ACC112 (cell line): ENCODE results near the gene MAP3K9.

Source experiments
- H2AFZ ChIP-seq: fragments of 200-600 bp; sonication (generic); one replicate; pipeline ENCODE4 v1.6.0; 2017; ENCODE audit warnings: antibody characterized with exemption, low read length; ENCODE audit not compliant: unreplicated experiment
- H3K27ac ChIP-seq: fragments of 200-600 bp; sonication (generic); 2 replicates; pipeline ENCODE4 v1.5.1; 2014; ENCODE audit warnings: low read depth, mild to moderate bottlenecking, antibody characterized with exemption, low read length, moderate library complexity
- H3K27me3 ChIP-seq: fragments of 200-600 bp; sonication (generic); 2 replicates; pipeline ENCODE4 v1.6.1; 2014; ENCODE audit warnings: mild to moderate bottlenecking, antibody characterized with exemption, low read length, moderate library complexity, mixed read lengths; ENCODE audit not compliant: insufficient read depth
- H3K36me3 ChIP-seq: fragments of 200-600 bp; sonication (generic); 2 replicates; pipeline ENCODE4 v1.6.1; 2016; ENCODE audit warnings: mild to moderate bottlenecking, antibody characterized with exemption, low read length, moderate library complexity, mixed read lengths; ENCODE audit not compliant: insufficient read depth
- H3K4me1 ChIP-seq: fragments of 200-600 bp; sonication (generic); one replicate; pipeline ENCODE4 v1.6.1; 2016; ENCODE audit warnings: low read length, mixed read lengths; ENCODE audit not compliant: insufficient read depth, unreplicated experiment, control insufficient read depth
- H3K4me3 ChIP-seq: fragments of 200-600 bp; sonication (generic); 2 replicates; pipeline ENCODE4 v1.5.1; 2014; ENCODE audit warnings: mild to moderate bottlenecking, low read depth, low read length
- H3K79me2 ChIP-seq: fragments of 200-600 bp; sonication (generic); one replicate; pipeline ENCODE4 v1.6.0; 2016; ENCODE audit warnings: low read length; ENCODE audit not compliant: control insufficient read depth, unreplicated experiment, insufficient read depth

MAP3K9 gene

DNA sequence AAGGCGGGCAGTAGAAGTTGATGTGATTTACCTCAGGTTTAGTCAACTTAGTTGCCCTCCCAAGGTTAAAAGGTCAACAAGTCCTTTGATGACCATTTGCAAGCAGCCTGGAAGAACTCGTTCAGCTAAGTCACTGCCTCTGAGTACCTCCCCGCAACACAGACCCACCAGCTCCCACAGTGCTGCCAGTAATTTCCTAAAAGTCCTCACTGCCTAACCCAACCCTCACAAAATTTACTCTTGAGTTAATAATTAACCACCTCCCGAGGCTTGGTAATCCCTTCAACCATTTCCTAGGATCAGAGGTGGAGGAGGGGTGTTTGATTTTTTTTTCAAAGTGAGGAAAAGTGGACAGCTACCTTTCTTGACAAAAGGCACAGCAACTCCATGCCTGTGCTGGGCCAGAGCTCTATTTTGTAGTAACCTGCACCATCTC, 55.8 kb downstream of the MAP3K9 start:
- H3K4me3 ChIP-seq = no peak overlapping the region
- no peaks in the 10 kb centered on the region for H3K36me3 ChIP-seq
- no peaks in the 10 kb centered on the region for H3K79me2 ChIP-seq
- no peak overlapping the region for H2AFZ ChIP-seq
- no peak overlapping the region for H3K27ac ChIP-seq
- no peaks in the 10 kb centered on the region for H3K4me1 ChIP-seq
- peaks cover 48% of the 10 kb centered on the region for H3K27me3 ChIP-seq

DNA sequence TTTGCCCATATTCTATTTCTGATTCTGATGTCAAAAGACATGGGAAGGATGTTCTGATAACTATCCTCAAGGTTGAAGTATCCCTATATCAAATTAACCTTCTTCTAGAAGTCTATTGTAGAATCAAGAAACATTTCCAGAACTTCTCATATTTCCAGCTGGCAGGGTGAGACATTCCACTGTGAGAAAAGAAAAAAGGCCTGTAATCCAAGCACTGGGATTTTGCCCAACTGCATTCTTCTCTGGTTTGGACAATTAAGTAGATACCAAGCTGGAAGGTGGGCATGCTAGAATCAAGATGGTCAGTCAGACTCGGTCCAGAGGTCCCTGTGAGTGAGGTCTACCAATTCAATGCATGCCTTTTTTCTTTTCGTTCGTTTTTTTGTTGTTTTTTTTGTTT, 60.9 kb downstream of the MAP3K9 start:
- H3K36me3 ChIP-seq = no peaks in the 10 kb centered on the region
- no peak overlapping the region for H3K4me3 ChIP-seq
- no peak overlapping the region for H2AFZ ChIP-seq
- no peaks in the 10 kb centered on the region for H3K4me1 ChIP-seq
- H3K79me2 ChIP-seq = no peaks in the 10 kb centered on the region
- no peak overlapping the region for H3K27ac ChIP-seq
- H3K27me3 ChIP-seq = peaks cover 40% of the 10 kb centered on the region

DNA sequence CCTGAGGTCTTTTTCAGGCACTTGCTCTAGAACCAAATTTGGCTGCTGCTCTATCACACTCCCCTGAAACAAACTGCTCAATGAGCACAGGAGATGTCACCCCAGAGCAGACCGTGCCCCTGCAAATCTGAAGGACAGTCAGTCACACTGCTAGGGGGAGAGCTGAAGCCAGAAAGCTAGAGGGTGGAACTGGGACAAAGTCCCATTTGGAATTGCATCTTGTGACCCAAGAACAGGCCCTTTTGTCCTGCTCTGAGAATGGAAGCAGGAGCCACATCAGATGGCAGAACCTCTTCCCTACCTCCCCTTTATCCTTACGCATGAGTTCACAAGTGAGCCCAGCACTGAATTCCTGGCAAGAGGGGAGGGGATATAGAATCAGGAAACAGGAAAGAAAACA, 64.7 kb downstream of the MAP3K9 start:
- Histone ChIP-seq H2AFZ (no peak overlapping the region), H3K4me3 (no peak overlapping the region), H3K4me1 (no peaks in the 10 kb centered on the region), H3K36me3 (no peaks in the 10 kb centered on the region), H3K27ac (no peak overlapping the region), H3K27me3 (peaks cover 35% of the 10 kb centered on the region; the same call in 1 of the 2 replicates), H3K79me2 (no peaks in the 10 kb centered on the region)

DNA sequence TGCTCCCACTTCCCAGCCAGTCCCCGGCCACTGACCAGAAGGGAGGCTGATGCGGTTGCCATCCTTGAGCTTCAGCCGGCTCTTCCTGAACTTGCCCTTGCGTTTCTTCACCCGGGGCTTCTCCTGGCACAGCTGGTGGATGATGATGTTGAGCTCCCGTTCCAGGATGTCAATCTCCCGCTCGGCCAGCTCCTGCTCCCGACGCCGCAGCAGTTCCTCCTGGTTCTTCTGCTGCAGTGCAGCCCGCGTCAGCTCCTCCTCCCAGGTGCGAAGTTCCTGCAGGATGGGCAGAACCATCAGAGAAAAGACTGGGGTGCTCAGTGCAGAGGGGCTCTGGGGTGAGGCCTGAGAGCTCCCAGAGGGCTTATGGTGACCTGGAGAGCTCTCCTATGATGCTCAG, 67.0 kb downstream of the MAP3K9 start:
- Histone ChIP-seq H3K27me3 (peaks cover 37% of the 10 kb centered on the region; the same call in 1 of the 2 replicates), H3K4me3 (no peak overlapping the region), H3K27ac (no peak overlapping the region), H2AFZ (no peak overlapping the region), H3K79me2 (no peaks in the 10 kb centered on the region), H3K36me3 (no peaks in the 10 kb centered on the region), H3K4me1 (no peaks in the 10 kb centered on the region)

DNA sequence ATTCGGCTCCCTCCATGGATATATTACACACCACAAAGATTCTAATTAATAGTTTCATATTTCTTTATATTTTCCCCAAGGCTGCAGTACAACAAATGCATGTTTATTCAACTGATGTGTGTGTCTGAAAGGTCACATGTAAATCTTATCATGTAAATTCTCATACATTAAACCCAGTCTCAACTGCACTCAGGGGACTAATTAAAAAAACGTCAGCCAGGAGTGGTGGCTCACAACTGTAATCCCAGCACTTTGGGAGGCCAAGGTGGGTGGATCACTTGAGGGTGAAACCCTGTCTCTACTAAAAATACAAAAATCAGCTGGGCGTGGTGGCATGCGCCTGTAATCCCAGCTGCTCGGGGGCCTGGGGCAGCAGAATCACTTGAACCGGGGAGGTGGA, 67.8 kb downstream of the MAP3K9 start:
- Histone ChIP-seq H2AFZ (no peak overlapping the region), H3K27me3 (peaks cover 37% of the 10 kb centered on the region), H3K36me3 (no peaks in the 10 kb centered on the region), H3K79me2 (no peaks in the 10 kb centered on the region), H3K4me1 (no peaks in the 10 kb centered on the region), H3K4me3 (no peak overlapping the region), H3K27ac (no peak overlapping the region)

DNA sequence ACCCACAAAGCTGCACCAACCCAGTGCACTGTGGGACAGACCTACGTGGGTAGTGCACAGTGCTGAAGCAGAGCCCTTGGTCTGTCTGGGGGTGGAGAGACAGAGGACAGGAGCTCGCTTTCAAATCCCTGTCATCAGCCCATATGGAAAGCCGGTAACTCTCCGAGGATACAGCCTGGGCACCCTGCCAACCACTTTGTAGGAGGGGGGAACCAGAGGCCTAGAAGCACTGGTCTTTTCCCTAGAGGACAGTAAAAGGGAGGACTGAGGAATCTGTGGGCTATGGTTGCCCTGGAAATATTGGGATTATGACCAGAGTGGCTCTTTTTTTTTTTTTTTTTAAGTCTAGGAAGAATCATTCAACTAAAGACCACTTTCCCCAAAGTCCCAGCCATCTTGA, 74.3 kb downstream of the MAP3K9 start:
- no peak overlapping the region for H2AFZ ChIP-seq
- H3K36me3 ChIP-seq = no peaks in the 10 kb centered on the region
- no peak overlapping the region for H3K27ac ChIP-seq
- H3K27me3 ChIP-seq = peaks cover 18% of the 10 kb centered on the region
- H3K4me3 ChIP-seq = no peak overlapping the region
- H3K4me1 ChIP-seq = no peaks in the 10 kb centered on the region
- no peaks in the 10 kb centered on the region for H3K79me2 ChIP-seq

DNA sequence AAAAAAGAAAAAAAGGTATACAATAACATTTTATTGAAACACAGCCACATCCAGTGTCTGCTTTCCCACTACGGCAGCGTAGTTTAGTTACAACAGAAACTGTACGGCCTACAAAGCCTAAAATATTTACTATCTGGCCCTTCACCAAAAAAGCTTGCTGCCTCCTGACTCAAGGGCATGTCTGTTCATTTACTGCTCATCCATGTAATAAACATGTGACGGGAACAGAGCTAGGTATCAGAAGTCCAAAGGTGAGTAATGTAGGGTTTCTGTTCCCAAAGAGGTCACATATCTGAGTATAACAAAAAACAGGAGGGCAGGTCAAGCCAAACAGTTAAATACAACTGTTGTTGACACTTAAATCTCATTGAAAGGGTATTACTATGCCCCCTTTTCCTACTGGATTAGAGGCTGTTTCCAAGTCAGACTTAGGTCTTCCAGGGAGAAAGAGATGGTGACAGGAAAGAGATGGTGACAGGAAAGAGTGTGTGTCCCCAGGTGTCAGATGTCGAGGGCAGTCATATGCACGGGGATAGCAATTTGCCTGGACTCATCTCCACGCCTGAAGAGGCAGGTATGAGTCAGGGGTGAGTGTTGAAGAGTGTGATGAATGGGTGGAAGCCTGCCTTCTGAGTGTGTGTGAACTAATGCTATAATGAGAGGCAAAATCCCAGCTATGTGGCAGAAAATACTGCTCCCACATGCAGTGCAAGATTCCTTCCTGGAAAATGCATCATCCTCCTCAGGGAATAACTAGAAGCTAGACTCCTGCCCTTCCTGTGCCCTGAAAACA, 77.7 kb downstream of the MAP3K9 start:
- H3K27me3 ChIP-seq = peaks cover 29% of the 10 kb centered on the region
- H3K4me3 ChIP-seq = no peak overlapping the region
- no peaks in the 10 kb centered on the region for H3K36me3 ChIP-seq
- H2AFZ ChIP-seq = no peak overlapping the region
- no peaks in the 10 kb centered on the region for H3K79me2 ChIP-seq
- H3K27ac ChIP-seq = no peak overlapping the region
- no peaks in the 10 kb centered on the region for H3K4me1 ChIP-seq

DNA sequence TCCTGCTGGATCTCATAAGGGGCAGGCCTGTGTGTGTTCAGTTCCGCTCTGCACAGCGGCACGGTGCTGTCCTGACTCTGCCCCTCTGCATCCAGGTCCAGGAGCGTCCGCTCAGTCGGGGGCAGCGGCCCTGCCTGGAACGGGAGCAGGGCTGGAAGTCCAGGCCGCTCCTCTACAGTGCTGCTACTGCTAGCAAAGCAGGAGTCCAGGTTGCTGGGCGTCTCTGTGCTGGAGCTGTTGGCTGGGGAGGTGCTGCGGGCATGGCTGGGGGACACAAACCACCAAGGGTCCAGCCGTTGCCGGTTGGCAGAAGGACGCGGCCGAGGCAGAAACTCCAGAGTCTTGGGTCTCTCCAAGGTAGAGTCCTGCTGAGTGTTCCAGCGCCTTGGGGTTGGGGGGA, 78.9 kb downstream of the MAP3K9 start:
- H2AFZ ChIP-seq = no peak overlapping the region
- H3K4me1 ChIP-seq = no peaks in the 10 kb centered on the region
- H3K27ac ChIP-seq = no peak overlapping the region
- peaks cover 41% of the 10 kb centered on the region for H3K27me3 ChIP-seq
- H3K4me3 ChIP-seq = no peak overlapping the region
- H3K79me2 ChIP-seq = no peaks in the 10 kb centered on the region
- no peaks in the 10 kb centered on the region for H3K36me3 ChIP-seq

DNA sequence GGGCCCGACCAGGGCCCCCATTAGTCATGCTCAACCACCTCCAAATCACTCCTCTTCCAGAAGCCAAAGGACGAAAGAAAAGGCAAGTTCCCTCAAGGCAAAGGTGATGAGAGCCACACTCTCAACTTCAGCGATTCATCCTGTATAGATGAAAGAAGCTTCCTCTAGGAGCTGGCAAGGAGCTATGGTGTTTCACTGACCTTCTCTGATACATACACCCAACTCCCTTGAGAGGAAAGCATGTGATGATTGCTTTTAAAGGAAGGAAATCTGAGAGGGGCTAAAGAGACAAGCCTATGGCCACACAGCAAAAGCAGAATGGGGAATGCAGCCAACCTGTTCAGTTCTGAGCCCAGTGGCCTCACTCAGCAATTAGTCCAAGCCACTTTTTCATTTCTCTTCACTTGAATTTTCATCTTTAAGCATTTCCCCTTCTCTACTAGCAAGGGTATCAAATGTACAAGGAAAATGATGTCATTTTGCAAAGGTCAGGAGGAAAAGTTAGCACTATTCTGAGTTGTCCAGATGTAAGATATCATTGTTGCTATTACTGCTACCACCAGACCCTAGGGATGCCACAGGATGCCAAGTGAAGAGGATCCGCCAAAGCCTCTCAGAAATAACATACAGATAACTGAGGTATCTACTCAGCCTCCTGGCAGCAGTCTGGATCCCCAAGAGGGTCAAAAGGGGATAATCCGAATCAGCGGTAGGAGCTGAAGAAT, 82.5 kb downstream of the MAP3K9 start:
- Histone ChIP-seq H3K27ac (no peak overlapping the region), H2AFZ (no peak overlapping the region), H3K79me2 (no peaks in the 10 kb centered on the region), H3K27me3 (peaks cover 55% of the 10 kb centered on the region), H3K4me1 (no peaks in the 10 kb centered on the region), H3K36me3 (no peaks in the 10 kb centered on the region), H3K4me3 (no peak overlapping the region)

DNA sequence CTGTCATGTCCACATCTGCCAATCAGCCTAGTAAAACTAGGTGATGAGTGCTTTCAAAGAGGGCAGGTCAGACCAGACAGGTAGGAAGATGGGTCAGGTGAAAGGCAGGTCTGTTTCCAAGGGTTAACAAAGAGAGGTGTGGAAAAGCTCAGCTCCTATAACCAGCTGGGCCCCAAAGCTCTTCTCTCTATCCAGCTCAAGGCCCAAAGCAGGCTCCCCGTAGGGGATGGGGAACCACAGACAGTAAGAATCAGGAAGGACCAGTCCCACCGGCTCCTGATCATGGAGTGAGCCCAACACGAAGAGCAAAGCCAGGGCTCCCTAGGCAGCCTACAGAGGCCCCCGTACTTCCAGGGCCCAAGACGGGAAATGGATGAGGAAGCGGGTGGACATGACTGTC, 84.4 kb downstream of the MAP3K9 start:
- Histone ChIP-seq H3K4me1 (no peaks in the 10 kb centered on the region), H3K27me3 (peaks cover 55% of the 10 kb centered on the region), H2AFZ (no peak overlapping the region), H3K4me3 (no peak overlapping the region), H3K27ac (no peak overlapping the region), H3K36me3 (no peaks in the 10 kb centered on the region), H3K79me2 (no peaks in the 10 kb centered on the region)

DNA sequence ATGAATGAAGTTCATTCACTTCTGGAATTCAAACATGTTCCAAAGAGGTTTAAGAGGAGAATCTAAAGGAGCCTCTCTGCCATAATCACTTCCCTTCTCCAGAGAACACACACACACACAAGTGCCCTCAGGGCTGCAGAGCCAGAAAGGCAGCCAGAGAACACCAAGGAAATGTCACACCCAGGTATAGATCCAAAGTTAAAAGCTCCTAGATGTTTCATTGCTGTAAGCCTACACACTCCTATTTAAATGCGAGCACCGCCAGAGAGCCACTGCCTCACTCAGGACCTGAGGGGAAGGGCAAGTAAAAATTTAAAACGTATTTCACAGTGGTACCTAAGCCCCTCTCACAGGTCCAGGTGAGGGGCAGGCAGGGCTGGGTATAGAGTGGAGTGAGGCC, 85.2 kb downstream of the MAP3K9 start:
- Histone ChIP-seq H3K27me3 (peaks cover 47% of the 10 kb centered on the region), H3K36me3 (no peaks in the 10 kb centered on the region), H3K4me1 (no peaks in the 10 kb centered on the region), H2AFZ (no peak overlapping the region), H3K4me3 (no peak overlapping the region), H3K79me2 (no peaks in the 10 kb centered on the region), H3K27ac (no peak overlapping the region)
